Brain microvascular endothelial cell (primary cell): ENCODE results near the gene SLC66A1.
A peak's percentile ranks its signal among the peaks of the same experiment; 100 is the strongest.

ENCODE experiments used
- DNase-seq: peaks from one replicate; pipeline ENCODE4 v3.0.0-alpha.2; 2020
- H3K27ac ChIP-seq: fragments of 250-450 bp; sonication (Bioruptor Pico); 2 replicates; pipeline ENCODE4 v1.5.1; 2020; ENCODE audit warnings: mild to moderate bottlenecking, moderate library complexity
- H3K27me3 ChIP-seq: fragments of 250-450 bp; sonication (Bioruptor Pico); replicated peaks from 2 replicates; pipeline ENCODE4 v1.5.1; 2020; ENCODE audit warnings: mild to moderate bottlenecking
- H3K36me3 ChIP-seq: fragments of 250-450 bp; sonication (Bioruptor Pico); replicated peaks from 2 replicates; pipeline ENCODE4 v1.5.1; 2020; ENCODE audit warnings: mild to moderate bottlenecking
- H3K4me3 ChIP-seq: 2 replicates; pipeline ENCODE4 v1.5.1; 2011; ENCODE audit warnings: low read depth, mild to moderate bottlenecking, control low read depth, low read length, moderate library complexity
- in situ Hi-C: cut with HindIII; loops from 2 replicates; pipeline ENCODE4 v1.10.0; 2017; ENCODE audit warnings: low sequenced_read_pairs, low pct_ligation_motif_present
- TF ChIP-seq, protein P1 (sequence below): IDR thresholded peaks from 2 replicates; pipeline ENCODE4 v1.5.1; 2011; ENCODE audit warnings: low read depth, mild to moderate bottlenecking, moderate library complexity, low read length, control low read depth, inconsistent platforms; ENCODE audit errors: missing control alignments

Gene SLC66A1

DNA sequence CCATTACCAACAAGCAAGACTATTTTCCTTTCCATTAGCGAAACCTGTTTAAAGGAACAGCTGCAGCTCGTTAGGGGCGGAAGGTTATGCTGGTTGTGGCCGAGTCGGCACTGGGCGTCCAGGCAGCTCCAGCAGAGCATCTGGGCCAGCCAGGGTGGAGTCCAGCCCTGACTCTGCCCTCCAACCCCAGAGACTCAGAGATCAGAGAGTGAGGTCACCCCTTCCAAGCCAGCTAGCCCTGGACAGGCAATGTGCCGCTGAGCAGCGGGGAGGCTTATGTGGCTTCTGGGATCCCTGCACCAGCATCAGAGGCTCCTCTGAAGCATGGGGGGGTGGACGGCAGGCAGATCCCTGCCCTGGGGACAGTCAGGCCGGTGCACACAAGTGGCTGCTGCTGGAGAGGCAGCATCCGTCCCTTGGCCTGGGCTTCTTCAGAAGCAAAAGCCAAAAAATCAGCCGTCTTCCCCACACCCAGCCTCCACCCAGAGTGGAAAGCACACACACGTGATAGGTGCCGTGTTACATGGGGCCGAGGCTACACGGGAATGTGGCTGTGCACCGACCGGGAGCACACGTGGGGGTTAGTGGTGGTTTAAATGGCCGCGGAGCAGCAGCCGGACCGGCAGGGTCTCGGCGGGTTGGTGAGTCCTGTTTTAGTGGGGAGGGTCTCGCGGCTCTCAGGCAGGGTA is 30.1 kb downstream of the SLC66A1 start:
- Histone ChIP-seq H3K27ac (no peak overlapping the region), H3K36me3 (peaks cover 73% of the 10 kb centered on the region), H3K4me3 (no peak overlapping the region), H3K27me3 (no peaks in the 10 kb centered on the region)
- no peak for DNase-seq
- in situ Hi-C loops, result no loop called here
- TF ChIP-seq, protein P1, sequence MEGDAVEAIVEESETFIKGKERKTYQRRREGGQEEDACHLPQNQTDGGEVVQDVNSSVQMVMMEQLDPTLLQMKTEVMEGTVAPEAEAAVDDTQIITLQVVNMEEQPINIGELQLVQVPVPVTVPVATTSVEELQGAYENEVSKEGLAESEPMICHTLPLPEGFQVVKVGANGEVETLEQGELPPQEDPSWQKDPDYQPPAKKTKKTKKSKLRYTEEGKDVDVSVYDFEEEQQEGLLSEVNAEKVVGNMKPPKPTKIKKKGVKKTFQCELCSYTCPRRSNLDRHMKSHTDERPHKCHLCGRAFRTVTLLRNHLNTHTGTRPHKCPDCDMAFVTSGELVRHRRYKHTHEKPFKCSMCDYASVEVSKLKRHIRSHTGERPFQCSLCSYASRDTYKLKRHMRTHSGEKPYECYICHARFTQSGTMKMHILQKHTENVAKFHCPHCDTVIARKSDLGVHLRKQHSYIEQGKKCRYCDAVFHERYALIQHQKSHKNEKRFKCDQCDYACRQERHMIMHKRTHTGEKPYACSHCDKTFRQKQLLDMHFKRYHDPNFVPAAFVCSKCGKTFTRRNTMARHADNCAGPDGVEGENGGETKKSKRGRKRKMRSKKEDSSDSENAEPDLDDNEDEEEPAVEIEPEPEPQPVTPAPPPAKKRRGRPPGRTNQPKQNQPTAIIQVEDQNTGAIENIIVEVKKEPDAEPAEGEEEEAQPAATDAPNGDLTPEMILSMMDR, result no peak

DNA sequence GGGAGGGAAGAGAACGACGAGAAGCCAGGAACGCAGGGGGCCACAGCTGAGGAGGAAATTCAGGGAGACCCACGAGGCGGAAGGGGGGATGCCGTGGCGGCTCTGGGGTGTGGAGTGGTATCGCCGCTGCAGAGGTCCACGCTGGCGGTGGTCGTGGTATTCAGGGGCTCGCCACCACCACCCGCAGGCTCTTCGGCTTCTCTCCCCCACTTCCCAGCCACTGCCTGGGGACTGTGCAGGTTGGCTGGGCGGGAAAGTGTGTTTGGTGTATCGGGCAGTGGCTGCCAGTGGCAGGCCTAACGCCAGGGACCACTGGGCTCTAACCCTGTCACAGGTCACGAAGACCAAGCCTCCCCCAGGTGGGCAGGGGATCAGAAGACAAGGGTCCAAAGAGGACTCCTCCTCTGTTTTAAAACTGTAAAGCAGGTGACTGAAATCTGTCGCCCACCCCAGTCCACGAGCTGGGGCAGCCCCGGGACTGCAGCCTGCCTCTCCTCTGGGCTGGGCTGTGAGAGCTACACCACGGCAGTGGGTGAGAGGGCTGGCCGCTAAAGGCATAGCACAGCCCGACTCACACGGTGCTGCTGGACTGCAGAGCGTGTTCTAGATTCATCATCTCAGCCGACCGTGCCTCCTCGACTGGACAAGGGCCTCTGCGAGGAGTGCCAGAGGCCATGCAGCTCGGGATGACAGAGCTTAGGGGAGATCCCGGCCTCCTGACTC is 30.9 kb downstream of the SLC66A1 start:
- Histone ChIP-seq H3K36me3 (peaks cover 69% of the 10 kb centered on the region), H3K4me3 (no peak overlapping the region)
- in situ Hi-C loops, result no loop called here

DNA sequence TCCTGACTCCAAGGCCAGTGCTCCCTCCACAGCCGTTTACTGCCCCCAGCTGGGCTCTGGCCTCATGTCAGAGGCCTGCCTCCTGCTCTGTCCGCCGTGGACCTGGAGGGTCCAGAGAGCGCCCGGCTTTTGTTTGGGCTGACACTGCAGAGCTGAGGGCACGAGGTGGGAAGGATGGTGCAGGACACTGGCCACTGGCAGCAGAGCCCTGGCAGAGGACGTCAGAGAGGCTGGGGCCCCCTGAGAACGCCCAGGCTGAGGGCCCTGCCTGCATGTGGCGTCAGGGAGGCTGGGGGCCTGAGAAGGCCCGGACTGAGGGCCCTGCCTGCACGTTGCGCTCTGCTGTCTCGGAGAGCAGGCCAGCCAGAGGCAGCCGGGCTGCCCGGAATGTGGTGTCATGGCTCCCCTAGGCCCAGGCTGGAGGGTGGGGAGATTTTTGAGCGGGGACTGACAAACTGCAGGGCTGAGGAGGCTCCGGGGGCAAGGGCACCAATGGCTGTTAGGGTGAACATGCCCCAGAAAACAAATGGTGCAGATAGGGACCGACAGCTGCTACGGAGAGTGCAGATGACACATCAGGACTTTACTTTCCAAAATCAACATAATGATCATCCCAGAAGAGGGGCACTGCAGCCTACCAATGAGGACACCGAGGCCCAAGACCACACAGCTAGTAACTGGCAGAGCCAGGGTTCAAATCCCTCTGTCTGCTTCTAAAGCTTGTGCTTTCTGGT is 31.7 kb downstream of the SLC66A1 start:
- TF ChIP-seq, protein P1, result no peak
- no peak for DNase-seq
- H3K27me3 ChIP-seq, result no peaks in the 10 kb centered on the region
- H3K4me3 ChIP-seq, result no peak overlapping the region
- in situ Hi-C loops, result no loop called here
- peaks cover 67% of the 10 kb centered on the region for H3K36me3 ChIP-seq
- H3K27ac ChIP-seq, result no peak overlapping the region

More for the DNA sequence above, 30.9 kb downstream of the SLC66A1 start:
- Histone ChIP-seq H3K27me3 (no peaks in the 10 kb centered on the region), H3K27ac (no peak overlapping the region)
- TF ChIP-seq, protein P1, result no peak
- no peak for DNase-seq

DNA sequence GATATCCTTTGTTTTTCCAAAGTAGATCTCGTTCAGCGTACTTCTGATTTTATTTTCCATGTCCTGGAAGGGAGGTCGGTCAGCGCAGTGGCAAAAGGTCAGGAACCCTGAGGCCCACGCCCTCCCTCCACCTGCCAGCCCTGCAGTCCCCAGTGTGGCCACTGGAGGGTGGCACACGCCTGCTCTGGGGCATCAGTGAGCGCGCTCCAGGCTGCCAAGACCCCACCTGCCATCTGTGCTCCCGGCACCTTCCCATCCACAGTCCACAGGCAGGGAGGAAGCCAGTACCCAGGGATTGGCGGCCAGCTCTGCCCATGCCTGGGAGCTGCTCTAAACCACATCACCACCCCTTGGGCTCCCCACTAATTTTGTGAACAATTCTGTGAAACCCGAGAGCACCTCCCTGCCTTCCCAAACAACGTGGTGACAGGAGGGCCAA is 32.3 kb downstream of the SLC66A1 start:
- TF ChIP-seq, protein P1, result peak; percentile 90
- H3K4me3 ChIP-seq, result no peak overlapping the region
- in situ Hi-C loops, result no loop called here
- H3K27ac ChIP-seq, result no peak overlapping the region
- peaks cover 69% of the 10 kb centered on the region for H3K36me3 ChIP-seq
- DNase-seq, result no peak
- H3K27me3 ChIP-seq, result no peaks in the 10 kb centered on the region

DNA sequence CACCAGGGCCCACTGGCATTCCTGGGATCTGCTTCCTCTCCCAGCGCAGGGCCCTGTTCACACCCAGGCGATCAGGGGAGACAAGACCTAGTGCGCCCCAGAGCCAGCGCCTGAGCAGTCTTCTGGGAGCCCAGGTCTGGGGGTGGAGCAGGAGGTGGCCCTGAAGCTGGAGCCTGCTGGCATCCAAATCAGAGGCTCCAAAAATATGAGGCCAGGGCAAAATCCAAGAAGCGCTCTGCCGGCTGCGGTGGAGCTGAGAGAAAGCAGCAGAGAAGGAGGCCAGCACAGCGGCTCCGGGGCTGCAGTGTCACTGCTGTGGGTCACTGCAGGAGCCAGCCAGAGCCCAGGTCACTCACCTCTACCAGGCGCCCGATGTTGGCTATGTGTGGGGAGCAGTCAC is 32.7 kb downstream of the SLC66A1 start:
- no peak overlapping the region for H3K27ac ChIP-seq
- in situ Hi-C loops, result no loop called here
- TF ChIP-seq, protein P1, result no peak
- H3K4me3 ChIP-seq, result no peak overlapping the region
- no peaks in the 10 kb centered on the region for H3K27me3 ChIP-seq
- peaks cover 68% of the 10 kb centered on the region for H3K36me3 ChIP-seq
- no peak for DNase-seq
